Lung (tissue), 12 donors: ENCODE results near the gene SPPL2A. TPM values are rescaled to one million over a fixed set of nuclear protein-coding genes. Genes with fewer than 3 reads are reported as not detected.

Experiments
- ATAC-seq: fragments of 200-7000 bp; cut with Tn5 transposase; one replicate; pipeline ENCODE4 v1.9.1; 2020; ENCODE audit warnings: moderate number of reproducible peaks; ENCODE audit not compliant: insufficient read depth, low FRiP score
- DNase-seq, 3 donors: peaks; one replicate each; pipeline ENCODE4 v3.0.0-alpha.2; 2013 to 2017
- H3K27ac ChIP-seq, 2 donors: one replicate each; pipeline ENCODE4 v1.5.1; 2013; ENCODE audit warnings: mild to moderate bottlenecking in 2 of 2, moderate library complexity in 2 of 2, control low read depth in 1 of 2, inconsistent platforms in 1 of 2, low read depth in 1 of 2, low read length in 1 of 2
- H3K27me3 ChIP-seq, 3 donors: one replicate each; pipeline ENCODE4 v1.5.1; 2013; ENCODE audit warnings: low read length in 2 of 3; ENCODE audit not compliant: control insufficient read depth in 3 of 3, insufficient read depth in 3 of 3
- H3K36me3 ChIP-seq, 4 donors: one replicate each; pipeline ENCODE4 v1.5.1; 2013; ENCODE audit warnings: low read length in 4 of 4, mild to moderate bottlenecking in 1 of 4, moderate library complexity in 1 of 4; ENCODE audit not compliant: control insufficient read depth in 4 of 4, insufficient read depth in 4 of 4
- H3K4me1 ChIP-seq, 5 donors: one replicate each; pipeline ENCODE4 v1.5.1; 2013; ENCODE audit warnings: low read length in 5 of 5, mild to moderate bottlenecking in 2 of 5, moderate library complexity in 1 of 5; ENCODE audit not compliant: control insufficient read depth in 5 of 5, insufficient read depth in 5 of 5
- H3K4me3 ChIP-seq: one replicate; pipeline ENCODE4 v1.5.1; 2013; ENCODE audit warnings: mild to moderate bottlenecking, control low read depth, moderate library complexity
- H3K9ac ChIP-seq, 2 donors: one replicate each; pipeline ENCODE4 v1.5.1; 2013; ENCODE audit warnings: low read length in 2 of 2, control low read depth in 1 of 2; ENCODE audit not compliant: insufficient read depth in 1 of 2
- H3K9me3 ChIP-seq, 4 donors: one replicate each; pipeline ENCODE4 v1.5.1; 2013; ENCODE audit warnings: low read length in 3 of 4, mild to moderate bottlenecking in 1 of 4, moderate library complexity in 1 of 4; ENCODE audit not compliant: control insufficient read depth in 4 of 4, insufficient read depth in 3 of 4
- CTCF ChIP-seq: IDR thresholded peaks from 2 replicates; pipeline ENCODE4 v1.5.1; 2012; ENCODE audit warnings: mild to moderate bottlenecking; ENCODE audit errors: control extremely low read depth, extremely low read depth
- WGBS, 2 donors: extraction: QIAGEN DNeasy Blood & Tissue Kit; methylation state at CpG; one replicate each; pipeline ENCODE4 v1.1.7; 2013; 5-methylcytosine and 5-hydroxymethylcytosine counted together
- polyA plus RNA-seq, 2 donors: library from polyadenylated mRNA; stranded (reverse); fragments of 200-250 nt; gene quantifications; one replicate each; pipeline ENCODE4 v1.2.1, GENCODE V29; 2013
- total RNA-seq, 2 donors: library from RNA; depleted of rRNA in 1 of 2; stranded (reverse); fragments of >200 nt in 1 of 2; gene quantifications; one replicate each; pipeline ENCODE4 v1.2.1, GENCODE V29; 2014 to 2021
- donor health status: control.
- donor health status: control.
- donor health status: Bipolar disorder and iron deficiency.
- donor health status: healthy.
- donor health status: DM: yes; HTN: yes; CAD: no.

Gene SPPL2A
- total and polyA plus RNA-seq, 4 donors: 36.3 to 147 (median 124) TPM

GRCh38 chr15:50687302-50687902 lies 78.1 kb downstream of the SPPL2A start:
- Histone ChIP-seq H3K4me1 (peaks cover 3 to 18% (median 7%) of the 10 kb centered on the region in 5 donors), H3K9ac (peak overlapping the region; percentile 64 to 92), H3K9me3 (no peaks in the 10 kb centered on the region), H3K27ac (peak overlapping the region; percentile 88 to 98), H3K27me3 (no peaks in the 10 kb centered on the region), H3K36me3 (peaks cover 0 to 5% (median 4%) of the 10 kb centered on the region in 4 donors), H3K4me3 (peak overlapping the region; percentile 89)
- ATAC-seq (no peak), DNase-seq (peak in 1 of 3 donors; percentile 6)
- WGBS, 2 donors: 46 to 48% methylated on average over 10 of the region's 10 CpGs
- no peak for TF ChIP-seq CTCF

- peaks cover 3 to 18% (median 8%) of the 10 kb centered on the region in 5 donors for H3K4me1 ChIP-seq
- DNase-seq: peak; percentile 91 to 96 (median 92)
- no peak for TF ChIP-seq CTCF
- H3K27me3 ChIP-seq: no peaks in the 10 kb centered on the region
- peak within 1 kb of the TSS; percentile 88 to 92 for H3K9ac ChIP-seq
- ATAC-seq: peak; percentile 93
- peaks cover 0 to 5% (median 4%) of the 10 kb centered on the region in 4 donors for H3K36me3 ChIP-seq
- peak within 1 kb of the TSS; percentile 88 to 99 for H3K27ac ChIP-seq
- peak within 1 kb of the TSS; percentile 89 for H3K4me3 ChIP-seq
- no peaks in the 10 kb centered on the region for H3K9me3 ChIP-seq
- WGBS, 2 donors: 0 to 1% methylated on average over 78 to 80 of the region's 80 CpGs
Measured at GRCh38 chr15:50686469-50687301, 78.8 kb downstream of the SPPL2A start, which contains the start of gene TRPM7. Gene TRPM7, minus strand, starts transcription at chr15:50686797. Its CDS starts 264 bp downstream, at chr15:50686533.

- peak overlapping the region; percentile 89 for H3K4me3 ChIP-seq
- DNase-seq (peak; percentile 60 to 69 (median 63)), ATAC-seq (peak; percentile 70)
- no peaks in the 10 kb centered on the region for H3K27me3 ChIP-seq
- 0% methylated on average over 30 of the region's 30 CpGs for WGBS, 2 donors
- H3K9me3 ChIP-seq: no peaks in the 10 kb centered on the region
- peak overlapping the region; percentile 50 to 88 for H3K9ac ChIP-seq
- peaks cover 3 to 5% (median 4%) of the 10 kb centered on the region in 4 donors for H3K36me3 ChIP-seq
- TF ChIP-seq CTCF: no peak
- H3K27ac ChIP-seq: peak overlapping the region; percentile 88 to 99
- H3K4me1 ChIP-seq: peaks cover 5 to 18% (median 12%) of the 10 kb centered on the region in 5 donors
Measured at GRCh38 chr15:50685976-50686468, 79.5 kb downstream of the SPPL2A start.
